NK-92 (cell line): Measurements from ENCODE around the gene APCDD1L.
"Not testable (repeated sequence)": the region's sequence is repeated elsewhere in the genome, so short reads cannot be mapped to it uniquely, and the experiment has no call there.

Source experiments
- DNase-seq: peaks from one replicate; lab custom pipeline; 2025; ENCODE audit not compliant: unreplicated experiment; lab: John Stamatoyannopoulos, UW

APCDD1L gene

GRCh38 chr20:58518387-58518786, 3.2 kb upstream of the APCDD1L start:
- DNase-seq = no peak

GRCh38 chr20:58514321-58515232, 622 bp downstream of the APCDD1L start:
- no peak for DNase-seq

- DNase-seq = no peak
These were observed 1.5 kb downstream of the APCDD1L start for GRCh38 chr20:58513580-58514285.

GRCh38 chr20:58512808-58513552, 2.2 kb downstream of the APCDD1L start:
- DNase-seq = no peak

- DNase-seq = no peak
These were observed 3.3 kb downstream of the APCDD1L start for GRCh38 chr20:58511861-58512260.

GRCh38 chr20:58511364-58511763, 3.8 kb downstream of the APCDD1L start:
- DNase-seq = no peak

- no peak for DNase-seq
These were observed 4.3 kb downstream of the APCDD1L start for GRCh38 chr20:58510921-58511320.

GRCh38 chr20:58508762-58509395, 6.3 kb downstream of the APCDD1L start:
- DNase-seq = no peak

GRCh38 chr20:58506999-58507398, 8.2 kb downstream of the APCDD1L start:
- DNase-seq = not testable (repeated sequence)

GRCh38 chr20:58504566-58504965, 10.6 kb downstream of the APCDD1L start:
- no peak for DNase-seq

GRCh38 chr20:58503668-58504067, 11.5 kb downstream of the APCDD1L start:
- no peak for DNase-seq

GRCh38 chr20:58500256-58500655, 14.9 kb downstream of the APCDD1L start:
- no peak for DNase-seq

- DNase-seq = no peak
These were observed 16.6 kb downstream of the APCDD1L start for GRCh38 chr20:58498470-58499068.

- DNase-seq = no peak
These were observed 17.3 kb downstream of the APCDD1L start for GRCh38 chr20:58497724-58498469.

- DNase-seq = no peak
These were observed 18.0 kb downstream of the APCDD1L start for GRCh38 chr20:58497076-58497641.

- DNase-seq = no peak
These were observed 18.8 kb downstream of the APCDD1L start for GRCh38 chr20:58496429-58496769.

GRCh38 chr20:58495623-58496428, 19.4 kb downstream of the APCDD1L start:
- DNase-seq = no peak

- DNase-seq = no peak
These were observed 20.1 kb downstream of the APCDD1L start for GRCh38 chr20:58494923-58495622.
